Neuronal stem cell (in vitro differentiated cells): ENCODE results near the gene FUT7.

Experiments used
- DNase-seq: peaks from one replicate; pipeline ENCODE4 v3.0.0-alpha.2; 2013; ENCODE audit warnings: low spot score
- H2AFZ ChIP-seq: one replicate; pipeline ENCODE4 v1.6.1; 2013; ENCODE audit warnings: mild to moderate bottlenecking, low read length, inconsistent platforms
- H2AK5ac ChIP-seq: 2 replicates; pipeline ENCODE4 v1.6.1; 2013; ENCODE audit warnings: low read depth, mild to moderate bottlenecking, inconsistent platforms, low read length, moderate library complexity, mixed read lengths
- H2BK120ac ChIP-seq: 2 replicates; pipeline ENCODE4 v1.6.1; 2013; ENCODE audit warnings: low read depth, mild to moderate bottlenecking, inconsistent platforms, low read length, moderate library complexity, mixed read lengths
- H2BK12ac ChIP-seq: one replicate; pipeline ENCODE4 v1.6.1; 2013; ENCODE audit warnings: low read length, inconsistent platforms
- H2BK15ac ChIP-seq: 2 replicates; pipeline ENCODE4 v1.6.1; 2013; ENCODE audit warnings: mild to moderate bottlenecking, low read length, inconsistent platforms, mixed read lengths
- H2BK5ac ChIP-seq: one replicate; pipeline ENCODE4 v1.6.1; 2013; ENCODE audit warnings: inconsistent platforms, mild to moderate bottlenecking, low read length, moderate library complexity
- H3K14ac ChIP-seq: one replicate; pipeline ENCODE4 v1.6.1; 2013; ENCODE audit warnings: low read length, inconsistent platforms
- H3K18ac ChIP-seq: 2 replicates; pipeline ENCODE4 v1.6.1; 2013; ENCODE audit warnings: low read length, inconsistent platforms
- H3K23ac ChIP-seq: 2 replicates; pipeline ENCODE4 v1.6.1; 2013; ENCODE audit warnings: low read depth, mild to moderate bottlenecking, mixed read lengths, low read length, inconsistent platforms; ENCODE audit not compliant: poor library complexity
- H3K27ac ChIP-seq: replicated peaks from 3 replicates; pipeline ENCODE4 v1.5.1; 2013; ENCODE audit warnings: low read length, inconsistent platforms
- H3K27me3 ChIP-seq, 3 experiments: 2 replicates each; pipeline ENCODE4 v1.6.1; 2013; ENCODE audit warnings: low read length in 3 of 3, mild to moderate bottlenecking in 2 of 3, inconsistent platforms in 1 of 3, low read depth in 1 of 3, mixed read lengths in 1 of 3, moderate library complexity in 1 of 3; ENCODE audit not compliant: control insufficient read depth in 3 of 3, insufficient read depth in 3 of 3
- H3K36me3 ChIP-seq, 2 donors: replicated peaks in 1 of 2; 2 replicates each; pipeline ENCODE4 v1.6.1; 2013; ENCODE audit warnings: low read length in 2 of 2; ENCODE audit not compliant: control insufficient read depth in 2 of 2, insufficient read depth in 2 of 2
- H3K4ac ChIP-seq: 2 replicates; pipeline ENCODE4 v1.6.1; 2013; ENCODE audit warnings: inconsistent platforms, mild to moderate bottlenecking, low read length, moderate library complexity
- H3K4me1 ChIP-seq, 2 donors: 1 replicate in 1 of 2; 2 replicates in 1 of 2; pipeline ENCODE4 v1.6.1; 2013; ENCODE audit warnings: low read length in 2 of 2, low read depth in 1 of 2; ENCODE audit not compliant: control insufficient read depth in 2 of 2, insufficient read depth in 1 of 2
- H3K4me2 ChIP-seq: one replicate; pipeline ENCODE4 v1.6.1; 2013; ENCODE audit warnings: mild to moderate bottlenecking, low read length, inconsistent platforms; ENCODE audit not compliant: insufficient read depth, poor library complexity, severe bottlenecking
- H3K4me3 ChIP-seq, 2 donors: 2 replicates each; pipeline ENCODE4 v1.5.1; 2013; ENCODE audit warnings: low read length in 2 of 2, mild to moderate bottlenecking in 2 of 2, inconsistent platforms in 1 of 2, moderate library complexity in 1 of 2
- H3K79me1 ChIP-seq: one replicate; pipeline ENCODE4 v1.6.1; 2013; ENCODE audit warnings: low read depth, mild to moderate bottlenecking, inconsistent platforms, low read length, moderate library complexity
- H3K9ac ChIP-seq: one replicate; pipeline ENCODE4 v1.6.1; 2013; ENCODE audit warnings: mild to moderate bottlenecking, low read depth, low read length, inconsistent platforms; ENCODE audit not compliant: poor library complexity
- H3K9me3 ChIP-seq, 2 donors: replicated peaks in 1 of 2; 2 replicates each; pipeline versions ENCODE3 to v1.6.1; 2013; ENCODE audit warnings: low read length in 2 of 2, mild to moderate bottlenecking in 2 of 2, inconsistent platforms in 1 of 2, low read depth in 1 of 2, mixed read lengths in 1 of 2, moderate library complexity in 1 of 2; ENCODE audit not compliant: control insufficient read depth in 2 of 2, insufficient read depth in 1 of 2
- H4K8ac ChIP-seq: one replicate; pipeline ENCODE4 v1.6.1; 2013; ENCODE audit warnings: low read depth, mild to moderate bottlenecking, inconsistent platforms, low read length, moderate library complexity
- H4K91ac ChIP-seq: one replicate; pipeline ENCODE4 v1.6.1; 2013; ENCODE audit warnings: low read length, low read depth, mild to moderate bottlenecking, inconsistent platforms; ENCODE audit not compliant: poor library complexity
- WGBS, 2 donors: extraction: QIAGEN DNeasy Blood & Tissue Kit; methylation state at CpG; one replicate each; pipeline ENCODE4 v1.1.7; 2013; ENCODE audit warnings: missing lambda C conversion rate in 2 of 2, mixed read lengths in 1 of 2; ENCODE audit not compliant: insufficient read length in 2 of 2, insufficient replicate concordance in 1 of 2; ENCODE audit errors: extremely low coverage in 2 of 2; 5-methylcytosine and 5-hydroxymethylcytosine counted together

Gene FUT7

GRCh38 chr9:137052293-137052692, 20.4 kb upstream of the FUT7 start:
- no peak overlapping the region for H2BK5ac ChIP-seq
- no peak overlapping the region for H3K4ac ChIP-seq
- no CpG with 5 or more reads among the region's 8 CpGs for WGBS, 2 donors
- no peaks in the 10 kb centered on the region for H3K36me3 ChIP-seq
- no peak overlapping the region for H3K18ac ChIP-seq
- H2AFZ ChIP-seq, result no peak overlapping the region
- no peak overlapping the region for H2BK12ac ChIP-seq
- H3K9me3 ChIP-seq, result peaks cover 0 to 3% of the 10 kb centered on the region in 2 donors
- no peak overlapping the region for H4K8ac ChIP-seq
- H3K79me1 ChIP-seq, result no peaks in the 10 kb centered on the region
- H4K91ac ChIP-seq, result no peak overlapping the region
- peaks cover 23 to 94% (median 84%) of the 10 kb centered on the region in 3 experiments for H3K27me3 ChIP-seq
- peak overlapping the region; percentile 85 for H3K23ac ChIP-seq
- no peak overlapping the region for H2BK15ac ChIP-seq
- no peak overlapping the region for H3K14ac ChIP-seq
- H3K4me3 ChIP-seq, result no peak overlapping the region
- no peak overlapping the region for H3K4me2 ChIP-seq
- H3K27ac ChIP-seq, result no peak overlapping the region
- no peak overlapping the region for H3K9ac ChIP-seq
- H2AK5ac ChIP-seq, result peak overlapping the region; percentile 37
- no peak overlapping the region for H2BK120ac ChIP-seq
- DNase-seq, result no peak
- H3K4me1 ChIP-seq, result peaks cover 8 to 13% of the 10 kb centered on the region in 2 donors

- no peak overlapping the region for H2BK120ac ChIP-seq
- H3K27ac ChIP-seq, result no peak overlapping the region
- H3K4me3 ChIP-seq, result no peak overlapping the region
- H3K4ac ChIP-seq, result no peak overlapping the region
- peaks cover 0 to 3% of the 10 kb centered on the region in 2 donors for H3K9me3 ChIP-seq
- H3K79me1 ChIP-seq, result no peaks in the 10 kb centered on the region
- no peaks in the 10 kb centered on the region for H3K36me3 ChIP-seq
- H2BK12ac ChIP-seq, result no peak overlapping the region
- H3K4me1 ChIP-seq, result peaks cover 8 to 13% of the 10 kb centered on the region in 2 donors
- peaks cover 23 to 90% (median 89%) of the 10 kb centered on the region in 3 experiments for H3K27me3 ChIP-seq
- no peak overlapping the region for H2BK5ac ChIP-seq
- no peak for DNase-seq
- H3K4me2 ChIP-seq, result no peak overlapping the region
- H3K18ac ChIP-seq, result no peak overlapping the region
- WGBS, 2 donors, result no CpG with 5 or more reads among the region's 17 CpGs
- H4K8ac ChIP-seq, result no peak overlapping the region
- peak overlapping the region; percentile 44 for H3K14ac ChIP-seq
- peak overlapping the region; percentile 21 for H3K9ac ChIP-seq
- no peak overlapping the region for H2BK15ac ChIP-seq
- no peak overlapping the region for H4K91ac ChIP-seq
- no peak overlapping the region for H3K23ac ChIP-seq
- H2AK5ac ChIP-seq, result peak overlapping the region; percentile 46
- no peak overlapping the region for H2AFZ ChIP-seq
Measured at GRCh38 chr9:137051145-137051724, 19.3 kb upstream of the FUT7 start.

- Histone ChIP-seq H3K23ac (peak overlapping the region; percentile 11), H2BK5ac (no peak overlapping the region), H2BK15ac (peak overlapping the region; percentile 79), H3K14ac (peak overlapping the region; percentile 44), H2BK12ac (no peak overlapping the region), H3K4me1 (peaks cover 4 to 8% of the 10 kb centered on the region in 2 donors), H3K27me3 (peaks cover 23 to 85% (median 83%) of the 10 kb centered on the region in 3 experiments), H3K27ac (no peak overlapping the region), H3K4me3 (no peak overlapping the region), H2AFZ (no peak overlapping the region), H4K8ac (no peak overlapping the region), H3K9me3 (peaks cover 0 to 3% of the 10 kb centered on the region in 2 donors), H2BK120ac (no peak overlapping the region), H4K91ac (no peak overlapping the region), H3K4me2 (no peak overlapping the region), H3K18ac (no peak overlapping the region), H2AK5ac (no peak overlapping the region), H3K4ac (no peak overlapping the region), H3K36me3 (no peaks in the 10 kb centered on the region), H3K79me1 (no peaks in the 10 kb centered on the region), H3K9ac (peak overlapping the region; percentile 21)
- no CpG with 5 or more reads among the region's 5 CpGs for WGBS, 2 donors
- no peak for DNase-seq
Measured at GRCh38 chr9:137050570-137050969, 18.7 kb upstream of the FUT7 start.

- Histone ChIP-seq H3K9ac (peak overlapping the region; percentile 21), H3K23ac (peak overlapping the region; percentile 73), H3K14ac (no peak overlapping the region), H3K9me3 (peaks cover 0 to 3% of the 10 kb centered on the region in 2 donors), H3K4me1 (peaks cover 5% of the 10 kb centered on the region in 2 donors), H2AFZ (no peak overlapping the region), H4K91ac (no peak overlapping the region), H2BK5ac (no peak overlapping the region), H3K18ac (no peak overlapping the region), H3K36me3 (no peaks in the 10 kb centered on the region), H2BK15ac (no peak overlapping the region), H3K4me2 (no peak overlapping the region), H3K27me3 (peaks cover 23 to 85% (median 75%) of the 10 kb centered on the region in 3 experiments), H3K4ac (no peak overlapping the region), H2BK120ac (no peak overlapping the region), H3K79me1 (peaks cover under 1% of the 10 kb centered on the region), H4K8ac (no peak overlapping the region), H2AK5ac (peak overlapping the region; percentile 33), H3K4me3 (no peak overlapping the region), H3K27ac (no peak overlapping the region), H2BK12ac (no peak overlapping the region)
- no CpG with 5 or more reads among the region's 38 CpGs for WGBS, 2 donors
- peak; percentile 67 for DNase-seq
Measured at GRCh38 chr9:137049544-137050449, 17.9 kb upstream of the FUT7 start.
